DND-41 (cell line): ENCODE results near the gene FAM234A.

Source experiments
- ATAC-seq: fragments of 200-7000 bp; cut with Tn5 transposase; 3 replicates; pipeline ENCODE4 v1.9.1; 2021; ENCODE audit warnings: low read depth; ENCODE audit not compliant: insufficient read depth
- DNase-seq: peaks from one replicate; pipeline ENCODE4 v3.0.0-alpha.2; 2020
- H2AFZ ChIP-seq: 2 replicates; pipeline ENCODE4 v1.6.0; 2012; ENCODE audit warnings: low read depth, low read length
- H3K27ac ChIP-seq: 2 replicates; pipeline ENCODE4 v1.5.1; 2012; ENCODE audit warnings: low read length, inconsistent platforms
- H3K27me3 ChIP-seq: fragments of 200-600 bp; sonication (generic); 2 replicates; pipeline ENCODE4 v1.6.0; 2012; ENCODE audit warnings: low read length, mild to moderate bottlenecking, inconsistent platforms; ENCODE audit not compliant: insufficient read depth, poor library complexity
- H3K36me3 ChIP-seq: 2 replicates; pipeline ENCODE4 v1.5.1; 2012; ENCODE audit warnings: low read length, inconsistent platforms; ENCODE audit not compliant: insufficient read depth
- H3K4me1 ChIP-seq: 2 replicates; pipeline ENCODE4 v1.5.1; 2012; ENCODE audit warnings: mild to moderate bottlenecking, low read length; ENCODE audit not compliant: insufficient read depth
- H3K4me2 ChIP-seq: 2 replicates; pipeline ENCODE4 v1.6.0; 2012; ENCODE audit warnings: mild to moderate bottlenecking, moderate library complexity, low read length, inconsistent platforms; ENCODE audit not compliant: insufficient read depth
- H3K4me3 ChIP-seq, 2 experiments: fragments of 200-600 bp in 1 of 2; shearing (Covaris generic) in 1 of 2; 2 replicates each; pipeline ENCODE4 v1.5.1; 2012 to 2016; ENCODE audit warnings: inconsistent platforms in 2 of 2, low read length in 2 of 2, mild to moderate bottlenecking in 2 of 2, low read depth in 1 of 2, moderate library complexity in 1 of 2
- H3K79me2 ChIP-seq: 2 replicates; pipeline ENCODE4 v1.6.0; 2012; ENCODE audit warnings: low read length, inconsistent platforms; ENCODE audit not compliant: insufficient read depth
- H3K9ac ChIP-seq: 2 replicates; pipeline ENCODE4 v1.6.0; 2012; ENCODE audit warnings: low read depth, mild to moderate bottlenecking, inconsistent platforms, low read length, moderate library complexity
- H3K9me3 ChIP-seq: 2 replicates; pipeline ENCODE4 v1.5.1; 2012; ENCODE audit warnings: low read length, moderate library complexity, mild to moderate bottlenecking, inconsistent platforms; ENCODE audit not compliant: insufficient read depth, severe bottlenecking
- H4K20me1 ChIP-seq: 2 replicates; pipeline ENCODE4 v1.6.0; 2012; ENCODE audit warnings: low read length; ENCODE audit not compliant: insufficient read depth
- EZH2 ChIP-seq: IDR thresholded peaks from 3 replicates; pipeline ENCODE4 v1.6.1; 2012; ENCODE audit warnings: borderline replicate concordance, low read depth, mild to moderate bottlenecking, moderate library complexity, low read length, inconsistent platforms; ENCODE audit not compliant: severe bottlenecking
- TF ChIP-seq, protein P1 (sequence below): IDR thresholded peaks from 2 replicates; pipeline ENCODE4 v1.5.1; 2012; ENCODE audit warnings: borderline replicate concordance, low read length, moderate library complexity, mild to moderate bottlenecking; ENCODE audit not compliant: poor library complexity, severe bottlenecking; ENCODE audit errors: extremely low read depth

FAM234A gene

DNA sequence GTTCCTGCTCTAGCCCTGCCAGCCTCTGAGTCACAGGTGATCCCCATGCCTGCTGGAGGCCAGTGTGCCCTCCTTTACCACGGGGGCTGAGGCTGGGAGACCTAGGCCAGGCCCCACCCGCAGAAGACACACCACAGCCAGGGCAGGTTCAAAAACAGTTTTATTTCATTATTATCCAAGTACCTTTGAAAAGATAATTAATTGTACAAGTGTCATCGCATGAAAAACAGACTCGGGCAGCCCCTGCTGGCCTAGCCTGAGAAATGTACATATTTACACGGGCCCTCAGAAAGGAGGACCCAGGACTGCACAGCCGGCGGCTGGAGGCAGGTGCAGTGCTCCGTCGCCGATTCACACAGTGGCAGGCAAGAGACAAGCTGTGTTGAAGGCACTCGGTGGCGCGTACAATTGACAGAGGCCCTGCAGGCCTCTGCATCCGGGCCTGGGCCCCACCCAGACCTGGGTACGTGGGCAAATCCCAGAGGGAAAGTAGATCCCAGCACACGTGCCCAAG is 52.7 kb downstream of the FAM234A start:
- Histone ChIP-seq H3K27ac (no peak overlapping the region), H3K9me3 (no peaks in the 10 kb centered on the region), H3K4me3 (no peak overlapping the region), H3K9ac (no peak overlapping the region), H3K4me1 (no peaks in the 10 kb centered on the region), H4K20me1 (peaks cover 18% of the 10 kb centered on the region; the same call in 1 of the 2 replicates), H3K27me3 (no peaks in the 10 kb centered on the region), H2AFZ (no peak overlapping the region), H3K4me2 (no peak overlapping the region), H3K79me2 (no peaks in the 10 kb centered on the region), H3K36me3 (peaks cover 61% of the 10 kb centered on the region)
- TF ChIP-seq, protein P1, sequence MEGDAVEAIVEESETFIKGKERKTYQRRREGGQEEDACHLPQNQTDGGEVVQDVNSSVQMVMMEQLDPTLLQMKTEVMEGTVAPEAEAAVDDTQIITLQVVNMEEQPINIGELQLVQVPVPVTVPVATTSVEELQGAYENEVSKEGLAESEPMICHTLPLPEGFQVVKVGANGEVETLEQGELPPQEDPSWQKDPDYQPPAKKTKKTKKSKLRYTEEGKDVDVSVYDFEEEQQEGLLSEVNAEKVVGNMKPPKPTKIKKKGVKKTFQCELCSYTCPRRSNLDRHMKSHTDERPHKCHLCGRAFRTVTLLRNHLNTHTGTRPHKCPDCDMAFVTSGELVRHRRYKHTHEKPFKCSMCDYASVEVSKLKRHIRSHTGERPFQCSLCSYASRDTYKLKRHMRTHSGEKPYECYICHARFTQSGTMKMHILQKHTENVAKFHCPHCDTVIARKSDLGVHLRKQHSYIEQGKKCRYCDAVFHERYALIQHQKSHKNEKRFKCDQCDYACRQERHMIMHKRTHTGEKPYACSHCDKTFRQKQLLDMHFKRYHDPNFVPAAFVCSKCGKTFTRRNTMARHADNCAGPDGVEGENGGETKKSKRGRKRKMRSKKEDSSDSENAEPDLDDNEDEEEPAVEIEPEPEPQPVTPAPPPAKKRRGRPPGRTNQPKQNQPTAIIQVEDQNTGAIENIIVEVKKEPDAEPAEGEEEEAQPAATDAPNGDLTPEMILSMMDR, result no peak
- TF ChIP-seq EZH2, result no peak
- DNase-seq, result no peak
- ATAC-seq, result no peak

DNA sequence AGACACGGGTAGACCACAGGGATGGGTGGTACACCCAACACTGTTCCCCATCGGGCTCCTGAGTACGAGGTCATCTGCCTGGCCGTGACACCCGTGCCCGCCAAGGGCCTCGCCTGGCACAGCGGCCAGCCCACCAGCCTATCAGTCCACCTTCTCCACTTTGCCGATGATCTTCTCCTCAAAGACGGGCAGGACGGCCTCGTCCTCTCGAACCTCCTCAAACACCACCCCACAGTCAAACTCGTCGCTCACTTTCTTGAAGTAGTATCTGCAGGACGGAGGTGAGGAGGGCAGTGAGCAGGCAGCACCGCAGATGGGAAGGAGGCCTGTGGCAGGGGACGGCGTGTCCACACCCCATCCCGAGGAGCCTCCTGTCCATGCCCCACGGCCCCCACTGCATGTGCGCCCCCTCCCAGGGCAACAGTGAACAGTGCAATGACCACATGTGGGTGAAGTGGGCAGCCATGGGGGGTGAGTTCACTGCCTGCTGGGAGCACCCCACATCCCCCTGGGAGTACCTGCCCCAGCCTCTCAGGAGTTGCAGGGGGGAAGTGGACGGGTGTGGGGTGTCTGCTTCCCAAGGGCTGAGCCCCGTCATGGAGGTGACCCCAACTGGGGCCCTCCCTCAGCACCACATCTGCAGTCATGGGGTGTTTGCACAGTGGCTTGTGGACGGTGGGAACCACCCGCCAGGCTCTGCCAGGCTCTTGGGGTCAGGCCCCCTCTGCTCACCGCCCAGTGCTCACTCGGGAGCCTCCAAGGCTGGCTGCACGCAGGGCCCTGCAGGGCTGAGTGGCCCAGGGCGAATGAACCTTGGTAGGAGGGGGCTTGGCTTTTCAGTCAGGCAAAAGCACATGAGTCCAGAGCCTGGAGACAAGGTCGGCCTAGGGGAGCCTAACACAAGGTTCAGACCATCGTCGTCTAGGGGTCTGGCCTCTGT is 53.6 kb downstream of the FAM234A start:
- Histone ChIP-seq H3K9ac (no peak overlapping the region), H3K36me3 (peaks cover 70% of the 10 kb centered on the region), H3K79me2 (no peaks in the 10 kb centered on the region), H3K4me3 (no peak overlapping the region), H3K4me2 (no peak overlapping the region), H3K27ac (no peak overlapping the region), H3K9me3 (no peaks in the 10 kb centered on the region), H4K20me1 (peaks cover 24% of the 10 kb centered on the region; the same call in 1 of the 2 replicates), H2AFZ (no peak overlapping the region), H3K4me1 (no peaks in the 10 kb centered on the region), H3K27me3 (no peaks in the 10 kb centered on the region)
- no peak for ATAC-seq
- no peak for TF ChIP-seq EZH2
- DNase-seq, result no peak

DNA sequence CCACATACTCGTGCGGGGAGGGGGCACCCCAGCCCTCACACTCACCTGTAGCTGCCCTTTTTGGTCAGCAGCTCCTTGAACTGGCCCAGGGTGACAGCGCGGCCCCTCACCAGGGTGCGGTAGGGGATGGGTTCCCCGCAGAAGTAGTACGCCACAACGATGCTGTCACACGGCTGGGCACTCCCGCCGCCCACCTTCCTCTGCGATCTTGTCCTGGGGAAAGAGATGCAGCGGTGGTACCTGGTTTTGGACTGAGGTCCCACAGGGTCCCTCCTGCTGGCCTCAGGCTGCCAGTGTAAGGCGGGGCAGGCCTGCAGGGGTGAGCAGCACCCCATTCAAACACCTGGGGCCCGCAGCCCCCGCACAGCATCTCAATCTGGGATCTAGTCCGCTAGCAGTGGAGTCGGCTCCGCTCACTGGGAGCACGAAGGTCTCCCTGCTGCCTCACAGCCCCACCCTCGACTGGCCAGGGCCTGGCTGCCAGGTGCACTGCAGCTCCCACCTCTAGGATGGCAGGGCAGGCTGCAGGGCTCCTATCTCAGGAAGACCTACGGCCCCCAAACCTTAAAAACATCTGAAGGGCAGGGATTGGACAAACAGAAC is 54.9 kb downstream of the FAM234A start:
- no peak overlapping the region for H2AFZ ChIP-seq
- peaks cover 24% of the 10 kb centered on the region; the same call in 1 of the 2 replicates for H4K20me1 ChIP-seq
- DNase-seq (no peak), ATAC-seq (no peak)
- no peak overlapping the region for H3K9ac ChIP-seq
- H3K4me2 ChIP-seq, result no peak overlapping the region
- H3K36me3 ChIP-seq, result peaks cover 76% of the 10 kb centered on the region
- H3K4me3 ChIP-seq, result no peak overlapping the region
- H3K4me1 ChIP-seq, result no peaks in the 10 kb centered on the region
- no peaks in the 10 kb centered on the region for H3K27me3 ChIP-seq
- no peak for TF ChIP-seq EZH2
- TF ChIP-seq, protein P1, result no peak
- no peak overlapping the region for H3K27ac ChIP-seq
- no peaks in the 10 kb centered on the region for H3K9me3 ChIP-seq
- H3K79me2 ChIP-seq, result no peaks in the 10 kb centered on the region
